Erythroblast (primary cell): ENCODE results near the gene FAM131B.

ENCODE experiments used
- GATA1 ChIP-seq: IDR thresholded peaks from 2 replicates; pipeline ENCODE4 v1.6.1; 2011; ENCODE audit warnings: low read depth, mild to moderate bottlenecking, control low read depth, low read length, moderate library complexity
- POLR2A ChIP-seq: IDR thresholded peaks from 2 replicates; pipeline ENCODE4 v1.6.1; 2011; ENCODE audit warnings: mild to moderate bottlenecking, low read length

- no peak for TF ChIP-seq POLR2A
- no peak for TF ChIP-seq GATA1
These were observed 11.5 kb downstream of the FAM131B start for GRCh38 chr7:143351060-143351459.
